Memory B cell (primary cell): ENCODE results near the gene MAGI2.

Experiments
- ATAC-seq: fragments of 150-1000 bp; cut with Tn5 transposase; 2 replicates; pipeline ENCODE4 v1.10.0; 2021; ENCODE audit warnings: low read depth, mild to moderate bottlenecking, moderate library complexity
- DNase-seq, 2 donors: peaks; one replicate each; pipeline ENCODE4 v3.0.0; 2022; ENCODE audit warnings: low spot score in 2 of 2
- H3K27ac Mint-ChIP-seq: one replicate; pipeline ENCODE4 v1.8.0; 2022; ENCODE audit warnings: mild to moderate bottlenecking, moderate library complexity, mixed read lengths
- H3K27me3 Mint-ChIP-seq: one replicate; pipeline ENCODE4 v1.8.0; 2022; ENCODE audit warnings: mixed read lengths
- H3K36me3 Mint-ChIP-seq: one replicate; pipeline ENCODE4 v1.8.0; 2022; ENCODE audit warnings: mild to moderate bottlenecking, mixed read lengths
- H3K4me1 Mint-ChIP-seq: one replicate; pipeline ENCODE4 v1.8.0; 2022; ENCODE audit warnings: mixed read lengths
- H3K4me3 Mint-ChIP-seq: one replicate; pipeline ENCODE4 v1.8.0; 2022; ENCODE audit warnings: mild to moderate bottlenecking, moderate library complexity, mixed read lengths
- H3K9me3 Mint-ChIP-seq: one replicate; pipeline ENCODE4 v1.8.0; 2022; ENCODE audit warnings: mixed read lengths

The MAGI2 gene

DNA sequence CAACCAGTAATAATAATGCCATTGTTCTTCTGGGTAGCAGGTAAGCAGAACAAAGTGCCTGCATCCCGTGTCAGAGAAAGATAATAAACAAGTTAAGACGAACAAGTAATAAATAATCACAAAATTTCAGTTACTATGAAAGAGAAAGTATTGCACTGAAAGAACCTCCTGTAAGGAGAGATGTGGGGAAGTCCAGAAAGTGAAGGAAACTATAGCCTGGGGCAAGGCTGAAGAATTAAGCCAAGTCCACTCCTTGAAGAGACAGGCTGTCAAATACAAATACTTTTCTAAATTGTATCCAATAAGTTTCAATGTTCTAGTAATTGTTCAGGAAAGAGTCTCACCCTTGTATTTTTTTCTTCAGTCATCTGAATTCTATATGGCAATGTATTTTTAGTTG lies 611.4 kb downstream of the MAGI2 start:
- no peaks in the 10 kb centered on the region for H3K27me3 Mint-ChIP-seq
- no peaks in the 10 kb centered on the region for H3K36me3 Mint-ChIP-seq
- no peak overlapping the region for H3K4me3 Mint-ChIP-seq
- no peaks in the 10 kb centered on the region for H3K4me1 Mint-ChIP-seq
- peaks cover 6% of the 10 kb centered on the region for H3K9me3 Mint-ChIP-seq
- no peak overlapping the region for H3K27ac Mint-ChIP-seq
- ATAC-seq (no peak), DNase-seq (no peak)

DNA sequence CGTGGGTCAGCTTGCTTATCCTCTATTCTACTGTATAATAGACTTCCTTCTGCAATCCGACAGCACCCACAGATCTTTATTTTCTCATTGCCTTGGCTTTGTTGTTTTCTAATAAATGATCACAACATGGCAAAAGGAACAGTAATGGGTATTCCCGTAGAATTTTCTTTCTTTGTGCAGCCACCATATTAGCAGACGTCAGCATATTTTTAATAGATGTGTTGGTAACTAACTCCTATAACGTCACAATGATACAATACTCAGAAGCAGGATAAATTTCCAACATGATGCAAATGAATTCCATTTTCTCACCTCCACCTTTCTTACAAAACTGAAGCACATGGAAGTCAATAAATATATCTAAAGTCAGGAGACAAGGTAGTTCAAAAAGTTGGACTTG lies 617.6 kb downstream of the MAGI2 start:
- no peaks in the 10 kb centered on the region for H3K36me3 Mint-ChIP-seq
- no peaks in the 10 kb centered on the region for H3K27me3 Mint-ChIP-seq
- H3K4me3 Mint-ChIP-seq, result no peak overlapping the region
- H3K4me1 Mint-ChIP-seq, result no peaks in the 10 kb centered on the region
- peaks cover 5% of the 10 kb centered on the region for H3K9me3 Mint-ChIP-seq
- no peak for DNase-seq
- no peak overlapping the region for H3K27ac Mint-ChIP-seq
- ATAC-seq, result no peak

DNA sequence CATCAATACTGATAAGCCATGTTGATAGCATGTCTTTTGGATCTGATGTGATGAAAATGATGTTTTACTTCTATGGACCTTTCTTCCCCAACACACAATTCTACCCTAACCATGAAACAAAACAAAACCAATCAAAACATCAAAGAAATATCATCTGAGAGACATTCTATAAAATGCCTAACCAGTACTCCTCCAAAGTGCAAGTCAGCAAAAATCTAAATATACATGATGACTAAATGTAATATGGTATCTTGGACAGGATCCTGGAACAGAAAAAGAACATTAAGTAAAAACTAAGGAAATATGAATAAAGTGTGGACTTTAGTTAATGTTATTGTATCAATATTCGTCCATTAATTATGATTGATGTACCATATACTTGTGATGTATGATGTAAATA lies 625.1 kb downstream of the MAGI2 start:
- Mint-ChIP-seq H3K4me1 (no peaks in the 10 kb centered on the region), H3K27ac (no peak overlapping the region), H3K36me3 (no peaks in the 10 kb centered on the region), H3K9me3 (peaks cover 5% of the 10 kb centered on the region), H3K4me3 (no peak overlapping the region), H3K27me3 (no peaks in the 10 kb centered on the region)
- DNase-seq (no peak), ATAC-seq (no peak)

DNA sequence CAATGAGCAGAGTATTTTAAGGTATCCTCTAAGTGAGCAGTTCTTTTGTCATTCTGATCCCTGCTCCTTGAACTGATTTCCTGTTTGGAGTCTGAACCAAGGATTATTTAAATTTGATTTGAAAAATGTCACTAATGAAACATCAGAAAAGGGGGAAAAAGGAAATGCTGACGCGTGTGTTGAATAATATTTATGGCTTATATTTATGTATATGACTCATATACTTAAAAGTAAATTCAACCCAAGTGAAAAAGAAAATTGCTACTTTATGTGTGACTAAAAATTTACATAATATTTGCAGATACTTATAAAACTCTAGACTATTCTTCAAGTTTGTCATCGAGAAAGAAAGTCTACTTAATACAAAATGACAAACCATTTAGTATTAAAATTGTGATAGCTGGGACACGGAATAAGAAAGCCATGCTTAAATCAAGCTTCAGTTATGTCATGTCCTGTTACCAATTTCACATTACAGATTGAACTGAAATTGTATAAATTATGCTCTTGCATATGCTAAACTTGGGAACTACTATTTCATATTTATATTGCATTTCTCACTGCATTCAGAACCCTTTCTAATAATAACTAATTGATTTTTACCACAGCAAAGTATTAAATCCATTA lies 649.9 kb downstream of the MAGI2 start:
- DNase-seq (no peak), ATAC-seq (no peak)
- H3K4me3 Mint-ChIP-seq, result no peak overlapping the region
- no peaks in the 10 kb centered on the region for H3K4me1 Mint-ChIP-seq
- H3K27me3 Mint-ChIP-seq, result no peaks in the 10 kb centered on the region
- no peak overlapping the region for H3K27ac Mint-ChIP-seq
- no peaks in the 10 kb centered on the region for H3K9me3 Mint-ChIP-seq
- no peaks in the 10 kb centered on the region for H3K36me3 Mint-ChIP-seq

DNA sequence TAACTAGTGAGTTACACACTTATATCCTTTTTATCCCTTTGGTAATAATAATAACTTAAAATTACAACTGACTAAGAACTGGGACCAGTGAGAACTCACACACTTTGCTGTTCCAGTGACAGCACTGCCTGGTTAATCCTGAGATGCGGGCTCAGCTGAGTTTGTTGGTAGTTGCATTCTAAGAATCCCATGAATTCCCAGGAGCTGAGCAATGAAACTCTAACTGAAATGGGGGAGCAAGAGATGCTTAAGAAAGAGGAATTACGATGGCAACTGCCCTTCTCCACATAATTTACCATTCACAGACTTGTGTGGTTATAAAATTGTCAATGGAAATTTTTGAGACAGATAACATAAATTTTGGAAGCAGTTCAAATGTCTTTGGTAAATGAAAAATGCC lies 659.4 kb downstream of the MAGI2 start:
- Mint-ChIP-seq H3K4me1 (no peaks in the 10 kb centered on the region), H3K27ac (no peak overlapping the region), H3K9me3 (peaks cover 10% of the 10 kb centered on the region), H3K27me3 (no peaks in the 10 kb centered on the region), H3K36me3 (no peaks in the 10 kb centered on the region), H3K4me3 (no peak overlapping the region)
- ATAC-seq (no peak), DNase-seq (no peak)

DNA sequence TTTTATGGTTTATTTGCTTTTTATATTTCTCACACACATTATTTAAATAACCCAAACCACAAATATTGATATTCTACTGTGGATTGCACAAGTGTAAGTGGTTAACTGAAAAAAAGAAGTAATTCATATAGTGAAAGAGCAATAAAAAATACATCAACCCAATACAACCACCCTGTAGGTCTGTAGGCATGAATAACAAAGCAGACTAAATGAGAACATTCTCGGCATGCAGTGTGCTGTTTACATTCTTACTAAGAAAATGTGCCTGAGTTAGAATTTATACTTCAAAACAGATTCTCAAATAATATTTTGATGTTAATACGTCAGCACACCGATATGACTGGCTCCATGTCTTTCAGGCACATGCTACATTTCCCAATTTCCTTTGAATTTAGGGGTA lies 660.8 kb downstream of the MAGI2 start:
- Mint-ChIP-seq H3K4me1 (no peaks in the 10 kb centered on the region), H3K4me3 (no peak overlapping the region), H3K27ac (no peak overlapping the region), H3K27me3 (no peaks in the 10 kb centered on the region), H3K36me3 (no peaks in the 10 kb centered on the region), H3K9me3 (peaks cover 10% of the 10 kb centered on the region)
- DNase-seq, result no peak
- no peak for ATAC-seq

DNA sequence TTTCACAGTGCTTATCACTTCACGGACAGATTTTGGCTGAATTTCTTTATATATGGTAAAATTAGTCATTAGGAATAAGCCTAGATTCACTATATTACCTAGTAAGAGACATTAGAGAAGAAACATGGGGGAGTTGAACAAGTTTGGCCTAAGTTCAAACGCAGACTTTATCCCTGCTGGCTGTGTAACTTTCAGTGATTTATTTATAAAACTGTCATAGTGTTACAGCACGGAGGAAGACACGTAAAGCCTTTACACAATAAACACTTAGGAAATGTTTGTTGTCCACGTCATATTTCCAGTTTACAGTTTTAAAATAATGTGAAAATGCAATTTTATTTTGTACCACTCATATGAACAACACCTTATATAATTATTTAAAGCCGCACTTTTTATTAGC lies 661.5 kb downstream of the MAGI2 start:
- no peak overlapping the region for H3K4me3 Mint-ChIP-seq
- ATAC-seq, result no peak
- H3K27me3 Mint-ChIP-seq, result no peaks in the 10 kb centered on the region
- no peaks in the 10 kb centered on the region for H3K4me1 Mint-ChIP-seq
- peaks cover 10% of the 10 kb centered on the region for H3K9me3 Mint-ChIP-seq
- DNase-seq, result no peak
- H3K36me3 Mint-ChIP-seq, result no peaks in the 10 kb centered on the region
- H3K27ac Mint-ChIP-seq, result no peak overlapping the region

DNA sequence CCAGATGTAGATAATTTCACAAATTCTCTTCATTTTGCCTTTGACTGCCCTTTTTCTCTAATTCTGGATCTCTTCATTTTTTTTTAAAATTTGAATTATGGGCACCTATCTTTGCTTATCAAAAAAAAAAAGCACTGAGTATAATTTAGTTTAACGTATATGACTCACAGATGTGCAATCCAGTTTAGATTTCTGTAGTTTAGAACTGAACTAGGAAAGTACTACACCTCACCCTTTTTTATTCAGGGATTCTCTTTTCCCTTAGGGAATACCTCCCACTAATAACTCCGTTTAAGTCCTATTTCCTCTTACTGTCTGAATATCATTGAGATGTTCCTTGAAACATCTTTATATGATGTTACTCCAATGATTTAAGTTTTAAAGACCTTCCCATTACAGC lies 665.0 kb downstream of the MAGI2 start:
- H3K36me3 Mint-ChIP-seq, result no peaks in the 10 kb centered on the region
- no peaks in the 10 kb centered on the region for H3K27me3 Mint-ChIP-seq
- no peak overlapping the region for H3K4me3 Mint-ChIP-seq
- no peak for DNase-seq
- ATAC-seq, result no peak
- H3K27ac Mint-ChIP-seq, result no peak overlapping the region
- H3K9me3 Mint-ChIP-seq, result no peaks in the 10 kb centered on the region
- no peaks in the 10 kb centered on the region for H3K4me1 Mint-ChIP-seq

DNA sequence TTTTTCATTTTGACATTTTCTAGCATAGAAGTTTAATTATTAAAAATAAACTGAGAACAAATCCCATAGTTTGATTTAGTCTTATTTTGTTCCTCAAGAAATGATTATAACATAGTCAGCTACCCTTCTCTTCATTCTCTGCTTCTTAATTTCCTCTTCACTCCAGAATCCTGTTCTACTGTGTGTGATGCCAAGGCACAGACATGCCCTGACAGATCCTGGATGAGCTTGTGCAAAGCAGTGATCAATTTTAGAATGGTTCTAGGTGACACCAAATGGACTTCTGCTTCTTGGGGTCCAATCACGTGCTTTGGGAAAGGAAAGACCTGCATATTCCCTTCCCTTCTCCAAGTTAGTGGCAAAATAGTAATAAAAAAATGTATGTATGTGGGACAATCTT lies 665.6 kb downstream of the MAGI2 start:
- H3K4me1 Mint-ChIP-seq, result no peaks in the 10 kb centered on the region
- H3K9me3 Mint-ChIP-seq, result no peaks in the 10 kb centered on the region
- DNase-seq (no peak), ATAC-seq (no peak)
- H3K4me3 Mint-ChIP-seq, result no peak overlapping the region
- H3K27me3 Mint-ChIP-seq, result no peaks in the 10 kb centered on the region
- no peak overlapping the region for H3K27ac Mint-ChIP-seq
- no peaks in the 10 kb centered on the region for H3K36me3 Mint-ChIP-seq

DNA sequence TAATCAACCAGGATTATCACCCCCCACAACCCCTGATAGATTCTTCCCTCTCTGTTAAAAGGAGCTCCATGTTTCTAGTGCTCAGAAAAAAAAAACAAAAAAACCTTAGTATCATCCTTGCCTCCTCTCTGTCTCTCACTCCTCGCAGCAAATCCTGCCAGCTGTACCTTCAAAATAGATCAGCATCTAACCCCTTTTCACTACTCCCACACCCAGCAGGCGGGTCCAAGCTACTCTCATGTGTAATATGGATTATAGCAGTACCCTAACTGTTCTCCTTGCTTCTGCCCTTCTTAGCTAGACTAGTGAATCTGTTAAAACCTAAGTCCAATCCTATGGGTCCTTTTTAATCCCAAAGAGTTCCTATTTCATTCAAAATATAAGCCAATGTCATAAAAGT lies 667.4 kb downstream of the MAGI2 start:
- no peak for DNase-seq
- H3K4me3 Mint-ChIP-seq, result no peak overlapping the region
- no peaks in the 10 kb centered on the region for H3K27me3 Mint-ChIP-seq
- H3K27ac Mint-ChIP-seq, result no peak overlapping the region
- no peaks in the 10 kb centered on the region for H3K36me3 Mint-ChIP-seq
- no peaks in the 10 kb centered on the region for H3K9me3 Mint-ChIP-seq
- no peaks in the 10 kb centered on the region for H3K4me1 Mint-ChIP-seq
- ATAC-seq, result no peak

DNA sequence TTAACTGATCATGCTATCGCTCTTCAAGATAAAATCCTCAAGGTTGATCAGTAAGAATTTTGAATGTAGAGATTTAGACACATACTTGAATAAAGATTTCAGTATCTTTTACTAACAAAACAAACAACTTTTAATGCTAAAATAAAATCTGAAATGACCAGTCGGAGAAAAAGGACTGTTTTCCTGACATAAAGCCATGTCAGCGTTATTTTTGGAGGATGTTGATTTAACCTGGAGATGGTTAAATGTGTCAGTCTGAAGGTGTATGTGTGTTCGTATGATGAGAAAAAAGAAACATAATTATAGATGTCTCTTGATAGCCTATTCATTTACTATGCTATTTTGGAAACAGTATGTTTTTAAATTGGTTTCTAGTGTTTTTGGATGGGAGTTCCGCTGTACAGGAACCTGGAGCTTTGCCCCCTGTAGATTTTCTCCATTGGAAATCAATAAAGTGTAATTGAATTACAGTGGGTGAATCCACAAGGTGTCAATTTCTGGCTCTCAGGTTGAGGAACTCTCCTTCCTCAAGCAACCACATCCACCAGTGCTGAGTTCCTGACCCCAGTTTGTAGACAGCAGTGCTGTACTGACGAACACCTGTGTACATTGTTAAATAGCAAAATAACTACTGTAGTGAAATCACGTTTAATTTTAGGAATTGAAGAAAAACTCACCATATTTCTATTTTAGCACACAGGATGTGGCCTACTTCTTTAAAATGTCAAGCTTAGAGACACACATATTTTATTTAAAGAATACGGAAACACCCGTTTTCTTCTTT lies 670.1 kb downstream of the MAGI2 start:
- no peaks in the 10 kb centered on the region for H3K27me3 Mint-ChIP-seq
- H3K36me3 Mint-ChIP-seq, result no peaks in the 10 kb centered on the region
- no peaks in the 10 kb centered on the region for H3K4me1 Mint-ChIP-seq
- no peak overlapping the region for H3K27ac Mint-ChIP-seq
- no peak overlapping the region for H3K4me3 Mint-ChIP-seq
- DNase-seq, result no peak
- ATAC-seq, result no peak
- no peaks in the 10 kb centered on the region for H3K9me3 Mint-ChIP-seq

DNA sequence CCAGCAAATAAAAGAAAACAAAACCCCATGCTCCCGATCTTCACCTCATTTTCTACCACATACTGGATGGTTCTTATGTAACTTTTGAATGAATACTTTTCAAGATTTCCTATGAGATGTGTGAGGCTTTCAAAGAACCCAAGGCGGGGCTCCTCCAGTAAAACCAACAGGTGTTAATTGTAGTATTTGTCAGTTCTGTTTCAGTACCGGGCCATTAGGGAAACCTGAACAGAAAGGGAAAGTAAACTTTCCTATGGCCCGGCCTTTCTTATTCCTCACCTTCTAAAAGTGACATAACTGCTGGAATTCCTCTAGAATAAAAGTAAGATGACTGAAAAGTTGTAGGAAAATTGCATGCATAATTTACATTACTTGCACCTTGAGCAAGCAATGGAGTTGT lies 672.9 kb downstream of the MAGI2 start:
- H3K27ac Mint-ChIP-seq, result no peak overlapping the region
- no peak for ATAC-seq
- no peaks in the 10 kb centered on the region for H3K36me3 Mint-ChIP-seq
- H3K27me3 Mint-ChIP-seq, result no peaks in the 10 kb centered on the region
- H3K4me1 Mint-ChIP-seq, result no peaks in the 10 kb centered on the region
- no peaks in the 10 kb centered on the region for H3K9me3 Mint-ChIP-seq
- no peak overlapping the region for H3K4me3 Mint-ChIP-seq
- DNase-seq, result no peak

DNA sequence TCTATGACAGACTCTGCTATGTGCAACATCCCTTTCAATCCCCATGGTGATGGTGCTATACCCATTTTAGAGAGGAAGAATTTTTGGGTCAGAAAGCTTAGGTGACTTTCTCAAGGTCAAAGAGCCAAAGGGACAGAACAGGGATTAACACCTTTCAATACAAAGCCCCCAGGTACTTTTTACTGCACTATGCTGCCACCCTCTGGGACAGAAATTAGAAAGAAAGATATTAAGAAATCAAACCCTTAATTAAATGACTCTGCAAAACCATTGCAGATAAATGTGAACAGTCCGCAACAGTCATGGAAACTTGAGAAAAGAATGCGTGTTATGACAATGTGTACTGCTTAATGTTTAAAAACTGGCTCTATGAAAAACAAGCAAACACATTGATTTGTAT lies 673.7 kb downstream of the MAGI2 start:
- H3K27ac Mint-ChIP-seq, result no peak overlapping the region
- ATAC-seq (no peak), DNase-seq (no peak)
- no peaks in the 10 kb centered on the region for H3K4me1 Mint-ChIP-seq
- H3K4me3 Mint-ChIP-seq, result no peak overlapping the region
- no peaks in the 10 kb centered on the region for H3K27me3 Mint-ChIP-seq
- no peaks in the 10 kb centered on the region for H3K36me3 Mint-ChIP-seq
- no peaks in the 10 kb centered on the region for H3K9me3 Mint-ChIP-seq

DNA sequence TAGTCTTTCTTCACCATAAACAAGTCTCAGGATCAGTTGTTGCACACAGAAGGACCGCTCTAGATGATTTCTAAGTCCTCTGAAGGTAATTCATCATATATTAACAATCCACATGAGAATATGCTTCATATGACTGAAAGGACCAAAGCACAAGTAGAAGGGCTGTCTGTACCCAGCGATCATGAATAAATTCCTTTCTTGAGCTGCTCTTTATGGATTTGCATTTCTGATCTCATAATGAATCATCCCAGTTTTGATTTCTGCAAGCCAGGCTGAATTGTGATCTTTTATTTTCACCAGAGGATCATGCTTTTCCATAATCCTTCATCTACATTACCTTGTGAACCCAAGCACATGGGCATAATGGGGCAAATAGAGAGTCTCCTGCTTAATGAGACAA lies 675.6 kb downstream of the MAGI2 start:
- Mint-ChIP-seq H3K27me3 (no peaks in the 10 kb centered on the region), H3K4me3 (no peak overlapping the region), H3K9me3 (no peaks in the 10 kb centered on the region), H3K27ac (no peak overlapping the region), H3K36me3 (no peaks in the 10 kb centered on the region), H3K4me1 (no peaks in the 10 kb centered on the region)
- DNase-seq (no peak), ATAC-seq (no peak)
